ENCODE results near the gene ERAL1.

GRCh38 chr17:28878158-28878910, 23.5 kb downstream of the ERAL1 start:
- TF ChIP-seq POLR2A (IDR thresholded peaks at IDR 0.05) = no peak
- TF ChIP-seq CTCF (IDR thresholded peaks at IDR 0.05) = no peak
